HepG2 (cell line): ENCODE results near the gene HBD. TPM values are rescaled to one million over a fixed set of nuclear protein-coding genes. Genes with fewer than 3 reads are reported as not detected.

ENCODE experiments used
- ATAC-seq: fragments of 200-7000 bp; cut with Tn5 transposase; 3 replicates; pipeline ENCODE4 v1.9.1; 2020; ENCODE audit warnings: mild to moderate bottlenecking, moderate library complexity
- BruUV-seq: library from RNA; stranded (reverse); fragments of 400-500 nt; replicated peaks from 2 replicates; lab custom pipeline; 2021; lab: Mats Ljungman, UMichigan
- CTCF ChIA-PET: fragments of 300-600 bp; formaldehyde crosslinking; extraction: SDS; loops from one replicate; lab custom pipeline; 2021; ENCODE audit warnings: low total read pairs, inconsistent platforms, low intra/inter-chr PET ratio; lab: Yijun Ruan, JAX
- POLR2A ChIA-PET: fragments of 350-600 bp; sonication (Branson Sonifier 250); formaldehyde crosslinking; loops from one replicate; lab custom pipeline; 2020; ENCODE audit warnings: antibody characterized with exemption, inconsistent platforms; lab: Yijun Ruan, JAX
- DNase-seq: peaks from one replicate; pipeline ENCODE4 v3.0.0-alpha.2; 2015; ENCODE audit warnings: low spot score
- FAIRE-seq: peaks from 3 replicates; lab custom pipeline; 2011; peaks lifted over from hg19 to GRCh38; lab: Jason Lieb, UNC
- H2AFZ ChIP-seq: one replicate; pipeline ENCODE4 v1.6.1; 2011; ENCODE audit warnings: low read length, inconsistent platforms
- H3K27ac ChIP-seq: fragments of 300-600 bp; 3 replicates; pipeline ENCODE4 v1.8.0; 2011; ENCODE audit warnings: mixed run types, mild to moderate bottlenecking, mixed read lengths, low read length, inconsistent platforms; ENCODE audit not compliant: insufficient read depth; ENCODE audit errors: extremely low read length
- H3K27me3 ChIP-seq, 2 experiments: fragments of 200-600 bp in 1 of 2; 2 replicates in 1 of 2; 3 replicates in 1 of 2; pipeline versions ENCODE4 v1.6.0 to v1.8.0; 2011; ENCODE audit warnings: low read length in 2 of 2, mild to moderate bottlenecking in 2 of 2, moderate library complexity in 2 of 2, inconsistent platforms in 1 of 2; ENCODE audit not compliant: insufficient read depth in 2 of 2, control insufficient read depth in 1 of 2
- H3K36me3 ChIP-seq, 2 experiments: fragments of 200-600 bp in 1 of 2; replicated peaks in 1 of 2; 2 replicates in 1 of 2; 3 replicates in 1 of 2; pipeline versions ENCODE4 v1.5.1 to v1.8.0; 2011; ENCODE audit warnings: low read length in 2 of 2, inconsistent platforms in 1 of 2; ENCODE audit not compliant: insufficient read depth in 2 of 2, control insufficient read depth in 1 of 2
- H3K4me1 ChIP-seq: 2 replicates; pipeline ENCODE4 v1.5.1; 2012; ENCODE audit warnings: low read length, inconsistent platforms; ENCODE audit not compliant: insufficient read depth
- H3K4me2 ChIP-seq: 2 replicates; pipeline ENCODE4 v1.6.0; 2011; ENCODE audit warnings: low read depth, low read length, inconsistent platforms
- H3K4me3 ChIP-seq, 3 experiments: fragments of 200-600 bp in 1 of 3; sonication (generic), shearing (Covaris generic) in 1 of 3; replicated peaks in 1 of 3; 2 replicates each; pipeline ENCODE4 v1.5.1; 2011 to 2016; ENCODE audit warnings: low read length in 3 of 3, inconsistent platforms in 2 of 3, low read depth in 2 of 3, mild to moderate bottlenecking in 2 of 3, control low read depth in 1 of 3, mixed read lengths in 1 of 3; ENCODE audit not compliant: insufficient read depth in 1 of 3
- H3K79me2 ChIP-seq: one replicate; pipeline ENCODE4 v1.6.1; 2011; ENCODE audit warnings: low read length, inconsistent platforms; ENCODE audit not compliant: insufficient read depth
- H3K9ac ChIP-seq: 2 replicates; pipeline ENCODE4 v1.6.0; 2011; ENCODE audit warnings: mild to moderate bottlenecking, low read depth, low read length, inconsistent platforms; ENCODE audit not compliant: insufficient read depth
- H3K9me3 ChIP-seq: 2 replicates; pipeline ENCODE4 v1.5.1; 2012; ENCODE audit warnings: mild to moderate bottlenecking, low read length
- H4K20me1 ChIP-seq: 2 replicates; pipeline ENCODE4 v1.6.0; 2011; ENCODE audit warnings: inconsistent platforms, mild to moderate bottlenecking, low read length, moderate library complexity; ENCODE audit not compliant: insufficient read depth
- CBX5 ChIP-seq: sonication (generic); formaldehyde crosslinking; IDR thresholded peaks from 2 replicates; pipeline ENCODE4 v1.4.0; 2020; ENCODE audit warnings: missing genetic modification reagents, borderline replicate concordance
- EEA1 ChIP-seq: sonication (generic); formaldehyde crosslinking; IDR thresholded peaks from 2 replicates; pipeline ENCODE4 v1.5.1; 2020; ENCODE audit warnings: mild to moderate bottlenecking, missing genetic modification reagents, borderline replicate concordance
- MNT ChIP-seq: fragments of 450-650 bp; IDR thresholded peaks from 2 replicates; pipeline ENCODE4 v1.6.1; 2016
- MTF1 ChIP-seq: sonication (generic); formaldehyde crosslinking; IDR thresholded peaks from 2 replicates; pipeline ENCODE4 v1.5.0; 2020; ENCODE audit warnings: missing genetic modification reagents
- ZC3H13 ChIP-seq: sonication (generic); formaldehyde crosslinking; IDR thresholded peaks from 2 replicates; pipeline ENCODE4 v1.8.1; 2023; ENCODE audit warnings: mild to moderate bottlenecking, missing genetic modification reagents, moderate library complexity
- ZC3H4 ChIP-seq: sonication (generic); formaldehyde crosslinking; IDR thresholded peaks from 2 replicates; pipeline ENCODE4 v1.4.0; 2020; ENCODE audit warnings: missing genetic modification reagents, borderline replicate concordance
- WGBS: methylation state at CpG from one replicate; pipeline ENCODE4 v1.1.6; 2017; ENCODE audit warnings: low lambda C conversion rate; 5-methylcytosine and 5-hydroxymethylcytosine counted together
- in situ Hi-C: cut with HindIII; loops from 2 replicates; pipeline ENCODE4 v1.10.0; 2017; ENCODE audit warnings: low pct_unique_long_range_greater_than_20kb; ENCODE audit not compliant: extremely low pct_ligation_motif_present
- intact Hi-C: fragments of 100-400 bp; cut with micrococcal nuclease; formaldehyde crosslinking; loops from one replicate; pipeline ENCODE4 v1.10.0; 2022; ENCODE audit not compliant: unreplicated experiment
- polyA plus RNA-seq, 8 experiments: library from polyadenylated mRNA; depleted of rRNA in 3 of 8; stranded (reverse) in 7 of 8; unstranded in 1 of 8; fragments of >200 nt; fragmentation: Illumina TruSeq in 4 of 8; extraction: Trizol in 4 of 8; gene quantifications; 2 replicates each; pipeline versions ENCODE4 v1.2.1 to v1.2.3, GENCODE V29; 2011 to 2016; ENCODE audit warnings: low read depth in 4 of 8, missing spikeins in 1 of 8, mixed read lengths in 1 of 8; ENCODE audit not compliant: insufficient read depth in 1 of 8
- total RNA-seq, 5 experiments: library from RNA; depleted of rRNA; stranded (reverse); fragments of >200 nt; fragmentation: Illumina TruSeq; extraction: Trizol; gene quantifications; 2 replicates each; pipeline ENCODE4 v1.2.3, GENCODE V29; 2016; ENCODE audit warnings: low read depth in 1 of 5
- TF ChIP-seq, protein P1 (sequence below): IDR thresholded peaks from 2 replicates; pipeline ENCODE4 v1.6.1; 2016; ENCODE audit warnings: mild to moderate bottlenecking, missing biosample characterization, missing genetic modification reagents
- TF ChIP-seq, protein P2 (sequence below): sonication (generic); formaldehyde crosslinking; IDR thresholded peaks from 2 replicates; pipeline ENCODE4 v1.4.0; 2020; ENCODE audit warnings: missing genetic modification reagents
- TF ChIP-seq, protein P3 (sequence below): sonication (generic); formaldehyde crosslinking; IDR thresholded peaks from 2 replicates; pipeline ENCODE4 v1.4.0; 2020; ENCODE audit warnings: missing genetic modification reagents, borderline replicate concordance

HBD gene
- total and polyA plus RNA-seq, 2 of the 13 experiments (the other 11 are each of a cell fraction or from before 2014, with no cell fraction given): not detected

DNA sequence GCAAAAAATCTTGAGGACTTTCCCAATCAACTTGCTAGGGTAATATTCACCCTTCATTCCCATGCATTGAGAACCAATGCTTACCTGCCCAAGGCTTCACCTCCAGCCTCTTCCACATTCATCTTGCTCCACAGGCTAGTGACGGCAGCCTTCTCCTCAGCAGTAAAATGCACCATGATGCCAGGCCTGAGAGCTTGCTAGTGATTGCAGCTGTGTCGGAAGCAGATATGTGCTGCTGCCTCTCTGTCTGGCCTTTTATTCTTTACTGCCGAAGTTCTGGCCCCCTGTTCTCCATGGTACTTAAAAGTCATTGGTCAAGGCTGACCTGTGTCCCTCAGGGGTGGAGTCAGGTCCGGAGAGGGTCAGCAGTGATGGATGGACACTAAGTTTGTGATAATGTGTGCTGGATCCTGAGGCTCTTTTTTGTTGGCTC is 35.4 kb upstream of the HBD start, which contains the start of gene HBE1:
Gene HBE1 (minus strand): TSS at position 231 of the 433 bp plus-strand sequence. CDS start 55 bp downstream, at position 176.
- intact Hi-C loops: no loop called here
- Histone ChIP-seq H2AFZ (no peak within 1 kb of the TSS), H3K27me3 (no peaks in the 10 kb centered on the region), H3K36me3 (no peaks in the 10 kb centered on the region), H4K20me1 (no peaks in the 10 kb centered on the region), H3K27ac (no peak within 1 kb of the TSS), H3K4me3 (no peak within 1 kb of the TSS), H3K4me2 (no peak within 1 kb of the TSS)
- DNase-seq: no peak
- CTCF ChIA-PET: no interaction called here
- POLR2A ChIA-PET: no interaction called here
- in situ Hi-C loops: no loop called here
- TF ChIP-seq, protein P1, sequence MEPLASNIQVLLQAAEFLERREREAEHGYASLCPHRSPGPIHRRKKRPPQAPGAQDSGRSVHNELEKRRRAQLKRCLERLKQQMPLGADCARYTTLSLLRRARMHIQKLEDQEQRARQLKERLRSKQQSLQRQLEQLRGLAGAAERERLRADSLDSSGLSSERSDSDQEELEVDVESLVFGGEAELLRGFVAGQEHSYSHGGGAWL (CRISPR knock-in tag): no peak
- TF ChIP-seq MNT: no peak
- TF ChIP-seq MTF1 (CRISPR knock-in tag): no peak
- no peak for TF ChIP-seq ZC3H4 (CRISPR knock-in tag)
- no peak for TF ChIP-seq ZC3H13 (CRISPR knock-in tag)
- TF ChIP-seq, all 625 proteins: peak for 0
- H3K9ac ChIP-seq: no peak within 1 kb of the TSS
- FAIRE-seq (no peak), ATAC-seq (no peak)
- no peaks in the 10 kb centered on the region for H3K4me1 ChIP-seq
- H3K9me3 ChIP-seq: no peaks in the 10 kb centered on the region
- no TSS peak for BruUV-seq
- WGBS: 16% methylated on average over 4 of the region's 4 CpGs
- no peaks in the 10 kb centered on the region for H3K79me2 ChIP-seq

GRCh38 chr11:5267033-5267563 is 32.8 kb upstream of the HBD start:
- intact Hi-C loops: no loop called here
- in situ Hi-C loops: no loop called here
- DNase-seq (no peak), FAIRE-seq (no peak), ATAC-seq (no peak)
- Histone ChIP-seq H3K9me3 (no peaks in the 10 kb centered on the region), H2AFZ (no peak overlapping the region), H3K4me1 (no peaks in the 10 kb centered on the region), H3K27me3 (no peaks in the 10 kb centered on the region), H3K36me3 (no peaks in the 10 kb centered on the region), H4K20me1 (no peaks in the 10 kb centered on the region), H3K4me2 (no peak overlapping the region), H3K79me2 (no peaks in the 10 kb centered on the region), H3K4me3 (no peak overlapping the region), H3K9ac (no peak overlapping the region), H3K27ac (no peak overlapping the region)
- 0% methylated on average over 2 of the region's 2 CpGs for WGBS
- BruUV-seq: no TSS peak
- POLR2A ChIA-PET: no interaction called here
- CTCF ChIA-PET: no interaction called here
- TF ChIP-seq EEA1 (CRISPR knock-in tag) (no peak), CBX5 (CRISPR knock-in tag) (no peak)
- TF ChIP-seq, protein P2, sequence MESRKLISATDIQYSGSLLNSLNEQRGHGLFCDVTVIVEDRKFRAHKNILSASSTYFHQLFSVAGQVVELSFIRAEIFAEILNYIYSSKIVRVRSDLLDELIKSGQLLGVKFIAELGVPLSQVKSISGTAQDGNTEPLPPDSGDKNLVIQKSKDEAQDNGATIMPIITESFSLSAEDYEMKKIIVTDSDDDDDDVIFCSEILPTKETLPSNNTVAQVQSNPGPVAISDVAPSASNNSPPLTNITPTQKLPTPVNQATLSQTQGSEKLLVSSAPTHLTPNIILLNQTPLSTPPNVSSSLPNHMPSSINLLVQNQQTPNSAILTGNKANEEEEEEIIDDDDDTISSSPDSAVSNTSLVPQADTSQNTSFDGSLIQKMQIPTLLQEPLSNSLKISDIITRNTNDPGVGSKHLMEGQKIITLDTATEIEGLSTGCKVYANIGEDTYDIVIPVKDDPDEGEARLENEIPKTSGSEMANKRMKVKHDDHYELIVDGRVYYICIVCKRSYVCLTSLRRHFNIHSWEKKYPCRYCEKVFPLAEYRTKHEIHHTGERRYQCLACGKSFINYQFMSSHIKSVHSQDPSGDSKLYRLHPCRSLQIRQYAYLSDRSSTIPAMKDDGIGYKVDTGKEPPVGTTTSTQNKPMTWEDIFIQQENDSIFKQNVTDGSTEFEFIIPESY (CRISPR knock-in tag): no peak
- TF ChIP-seq, protein P3, sequence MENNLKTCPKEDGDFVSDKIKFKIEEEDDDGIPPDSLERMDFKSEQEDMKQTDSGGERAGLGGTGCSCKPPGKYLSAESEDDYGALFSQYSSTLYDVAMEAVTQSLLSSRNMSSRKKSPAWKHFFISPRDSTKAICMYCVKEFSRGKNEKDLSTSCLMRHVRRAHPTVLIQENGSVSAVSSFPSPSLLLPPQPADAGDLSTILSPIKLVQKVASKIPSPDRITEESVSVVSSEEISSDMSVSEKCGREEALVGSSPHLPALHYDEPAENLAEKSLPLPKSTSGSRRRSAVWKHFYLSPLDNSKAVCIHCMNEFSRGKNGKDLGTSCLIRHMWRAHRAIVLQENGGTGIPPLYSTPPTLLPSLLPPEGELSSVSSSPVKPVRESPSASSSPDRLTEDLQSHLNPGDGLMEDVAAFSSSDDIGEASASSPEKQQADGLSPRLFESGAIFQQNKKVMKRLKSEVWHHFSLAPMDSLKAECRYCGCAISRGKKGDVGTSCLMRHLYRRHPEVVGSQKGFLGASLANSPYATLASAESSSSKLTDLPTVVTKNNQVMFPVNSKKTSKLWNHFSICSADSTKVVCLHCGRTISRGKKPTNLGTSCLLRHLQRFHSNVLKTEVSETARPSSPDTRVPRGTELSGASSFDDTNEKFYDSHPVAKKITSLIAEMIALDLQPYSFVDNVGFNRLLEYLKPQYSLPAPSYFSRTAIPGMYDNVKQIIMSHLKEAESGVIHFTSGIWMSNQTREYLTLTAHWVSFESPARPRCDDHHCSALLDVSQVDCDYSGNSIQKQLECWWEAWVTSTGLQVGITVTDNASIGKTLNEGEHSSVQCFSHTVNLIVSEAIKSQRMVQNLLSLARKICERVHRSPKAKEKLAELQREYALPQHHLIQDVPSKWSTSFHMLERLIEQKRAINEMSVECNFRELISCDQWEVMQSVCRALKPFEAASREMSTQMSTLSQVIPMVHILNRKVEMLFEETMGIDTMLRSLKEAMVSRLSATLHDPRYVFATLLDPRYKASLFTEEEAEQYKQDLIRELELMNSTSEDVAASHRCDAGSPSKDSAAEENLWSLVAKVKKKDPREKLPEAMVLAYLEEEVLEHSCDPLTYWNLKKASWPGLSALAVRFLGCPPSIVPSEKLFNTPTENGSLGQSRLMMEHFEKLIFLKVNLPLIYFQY (CRISPR knock-in tag): no peak
